ENCODE results near the gene TXNDC12. TPM values are rescaled to one million over a fixed set of nuclear protein-coding genes. Genes with fewer than 3 reads are reported as not detected.

Gene TXNDC12
- total RNA-seq, 4 donors from 2014 or later: 16.9 to 23.0 (median 19.6) TPM

DNA sequence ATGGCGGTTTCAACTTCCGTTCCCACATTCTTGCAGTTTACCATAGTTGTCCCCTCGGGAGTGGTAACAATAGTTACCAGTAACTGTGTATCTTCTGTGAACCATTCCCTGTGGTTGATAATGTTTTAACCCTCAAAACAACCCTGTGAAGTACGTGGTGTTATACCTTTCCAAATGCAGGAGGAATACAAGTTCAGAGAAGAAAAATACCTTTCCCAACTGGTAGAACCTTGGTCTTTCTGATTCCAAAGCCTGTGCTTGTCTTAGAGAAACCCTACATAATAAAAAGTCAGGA lies 1.9 kb upstream of the TXNDC12 start:
- no peaks in the 10 kb centered on the region for H3K27me3 ChIP-seq
- ATAC-seq: no peak
- H3K4me3 ChIP-seq: peak overlapping the region; percentile 79 to 87
- H3K4me1 ChIP-seq: peaks cover 7 to 61% (median 7%) of the 10 kb centered on the region in 3 donors
- TF ChIP-seq POLR2A (IDR thresholded peaks at IDR 0.05) (no peak), POLR2AphosphoS5 (IDR thresholded peaks at IDR 0.05) (no peak), EP300 (IDR thresholded peaks at IDR 0.05) (no peak)
- TF ChIP-seq, protein P1, sequence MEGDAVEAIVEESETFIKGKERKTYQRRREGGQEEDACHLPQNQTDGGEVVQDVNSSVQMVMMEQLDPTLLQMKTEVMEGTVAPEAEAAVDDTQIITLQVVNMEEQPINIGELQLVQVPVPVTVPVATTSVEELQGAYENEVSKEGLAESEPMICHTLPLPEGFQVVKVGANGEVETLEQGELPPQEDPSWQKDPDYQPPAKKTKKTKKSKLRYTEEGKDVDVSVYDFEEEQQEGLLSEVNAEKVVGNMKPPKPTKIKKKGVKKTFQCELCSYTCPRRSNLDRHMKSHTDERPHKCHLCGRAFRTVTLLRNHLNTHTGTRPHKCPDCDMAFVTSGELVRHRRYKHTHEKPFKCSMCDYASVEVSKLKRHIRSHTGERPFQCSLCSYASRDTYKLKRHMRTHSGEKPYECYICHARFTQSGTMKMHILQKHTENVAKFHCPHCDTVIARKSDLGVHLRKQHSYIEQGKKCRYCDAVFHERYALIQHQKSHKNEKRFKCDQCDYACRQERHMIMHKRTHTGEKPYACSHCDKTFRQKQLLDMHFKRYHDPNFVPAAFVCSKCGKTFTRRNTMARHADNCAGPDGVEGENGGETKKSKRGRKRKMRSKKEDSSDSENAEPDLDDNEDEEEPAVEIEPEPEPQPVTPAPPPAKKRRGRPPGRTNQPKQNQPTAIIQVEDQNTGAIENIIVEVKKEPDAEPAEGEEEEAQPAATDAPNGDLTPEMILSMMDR (IDR thresholded peaks at IDR 0.05): no peak
- 0% methylated on average over 1 to 4 of the region's 4 CpGs for WGBS, 2 donors (ENCODE audit: low coverage in 1 of 2)
- H3K27ac ChIP-seq: peak overlapping the region; percentile 79 to 96 (median 91)
- no peaks in the 10 kb centered on the region for H3K9me3 ChIP-seq
- peaks cover 0 to 28% of the 10 kb centered on the region in 2 donors for H3K36me3 ChIP-seq

GRCh38 chr1:52056163-52056936 lies 1.4 kb upstream of the TXNDC12 start, which contains the start of gene BTF3L4:
TSS of gene BTF3L4 (plus strand) at chr1:52056295. CDS start at chr1:52059848, 3,553 bp downstream.
- WGBS, 2 donors (ENCODE audit: low coverage in 1 of 2): 2% methylated on average over 6 of the region's 54 CpGs; no CpG with 5 or more reads in 1 of the 2 donors
- Histone ChIP-seq H3K27ac (peak within 1 kb of the TSS; percentile 87 to 96 (median 91)), H3K4me1 (peaks cover 7 to 61% (median 7%) of the 10 kb centered on the region in 3 donors), H3K36me3 (peaks cover 0 to 28% of the 10 kb centered on the region in 2 donors), H3K27me3 (no peaks in the 10 kb centered on the region), H3K4me3 (peak within 1 kb of the TSS; percentile 79 to 87), H3K9me3 (no peaks in the 10 kb centered on the region)
- peak; percentile 97 for ATAC-seq
- peak; percentile 53 for TF ChIP-seq POLR2AphosphoS5 (IDR thresholded peaks at IDR 0.05)
- TF ChIP-seq POLR2A (IDR thresholded peaks at IDR 0.05): peak; percentile 35 to 54
- TF ChIP-seq, protein P1 (IDR thresholded peaks at IDR 0.05): peak in 1 of 4 experiments; percentile 12
- TF ChIP-seq EP300 (IDR thresholded peaks at IDR 0.05): no peak

DNA sequence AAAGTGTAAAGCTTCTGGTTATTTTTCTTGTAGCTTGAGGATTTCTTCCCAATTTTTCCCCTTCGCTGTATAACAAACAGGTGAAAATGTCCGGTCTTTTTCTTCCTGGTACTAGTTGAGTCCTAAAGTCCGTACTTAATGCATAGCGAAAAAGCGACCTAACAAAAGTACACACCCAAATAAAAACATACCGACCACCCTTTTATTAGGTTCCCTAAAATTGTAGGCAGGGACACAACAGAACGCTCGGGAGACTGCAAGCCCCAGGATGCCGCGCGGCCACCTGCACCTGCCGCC lies 823 bp upstream of the TXNDC12 start:
- Histone ChIP-seq H3K27me3 (no peaks in the 10 kb centered on the region), H3K27ac (peak overlapping the region; percentile 87 to 96 (median 91)), H3K4me1 (peaks cover 7 to 61% (median 7%) of the 10 kb centered on the region in 3 donors), H3K36me3 (peaks cover 0 to 28% of the 10 kb centered on the region in 2 donors), H3K4me3 (peak overlapping the region; percentile 79 to 87), H3K9me3 (no peaks in the 10 kb centered on the region)
- TF ChIP-seq EP300 (IDR thresholded peaks at IDR 0.05) (no peak), POLR2A (IDR thresholded peaks at IDR 0.05) (no peak), POLR2AphosphoS5 (IDR thresholded peaks at IDR 0.05) (no peak)
- TF ChIP-seq, protein P1 (IDR thresholded peaks at IDR 0.05): no peak
- no peak for ATAC-seq
- WGBS, 2 donors (ENCODE audit: low coverage in 1 of 2): 0% methylated on average over 2 to 8 of the region's 12 CpGs

DNA sequence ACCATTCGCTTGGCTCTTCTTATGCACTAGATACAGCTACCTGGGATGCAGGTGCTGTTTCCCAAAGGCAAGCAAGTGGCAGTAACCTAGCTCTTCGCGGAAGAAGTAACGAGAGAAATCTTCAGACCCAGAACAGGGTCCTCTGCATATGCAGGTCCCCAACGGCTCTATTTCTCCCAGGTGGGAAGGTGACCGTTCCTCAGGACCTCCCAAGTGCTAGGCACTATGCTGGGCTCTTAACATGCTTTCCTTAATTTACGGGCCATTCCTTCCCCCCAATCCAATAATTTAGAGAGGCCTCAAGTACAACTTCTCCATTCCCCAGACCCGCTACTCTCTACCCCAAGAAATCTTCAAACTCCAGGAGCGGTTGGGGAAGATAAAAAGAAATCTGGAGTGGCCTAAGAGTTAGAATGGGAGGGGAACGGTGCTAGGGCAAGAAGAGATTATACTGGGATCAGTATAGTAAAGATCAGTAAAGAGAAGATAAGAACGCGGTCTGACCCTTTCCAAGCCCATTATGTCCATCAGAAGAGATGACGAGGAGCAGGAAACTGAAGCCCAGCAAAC lies 410 bp downstream of the TXNDC12 start:
- ATAC-seq: no peak
- TF ChIP-seq, protein P1 (IDR thresholded peaks at IDR 0.05): no peak
- TF ChIP-seq POLR2AphosphoS5 (IDR thresholded peaks at IDR 0.05): no peak
- TF ChIP-seq EP300 (IDR thresholded peaks at IDR 0.05): no peak
- no peak for TF ChIP-seq POLR2A (IDR thresholded peaks at IDR 0.05)
- H3K4me1 ChIP-seq: peaks cover 7 to 51% (median 7%) of the 10 kb centered on the region in 3 donors
- no peaks in the 10 kb centered on the region for H3K9me3 ChIP-seq
- H3K27me3 ChIP-seq: no peaks in the 10 kb centered on the region
- peak overlapping the region; percentile 79 to 87 for H3K4me3 ChIP-seq
- WGBS, 2 donors (ENCODE audit: low coverage in 1 of 2): 0 to 2% methylated on average over 9 to 10 of the region's 13 CpGs
- peak overlapping the region; percentile 87 to 96 (median 91) for H3K27ac ChIP-seq
- H3K36me3 ChIP-seq: peaks cover 0 to 22% of the 10 kb centered on the region in 2 donors

Data from gastroesophageal sphincter (tissue), 4 donors.